Effector CD4-positive, alpha-beta T cell (primary cell): ENCODE results near the gene DRD3.

Source experiments
- DNase-seq: peaks from one replicate; pipeline ENCODE4 v3.0.0-alpha.2; 2020
- total RNA-seq: gene quantifications from one replicate; lab custom pipeline; 2026; lab: John Stamatoyannopoulos, UW

Gene DRD3
- 0.75 reads per million for total RNA-seq

GRCh38 chr3:114178770-114179368 lies at the start of gene DRD3:
DRD3 (minus strand) TSS chr3:114179052; CDS start chr3:114171992, 7,060 bp downstream.
- DNase-seq, result no peak

DNA sequence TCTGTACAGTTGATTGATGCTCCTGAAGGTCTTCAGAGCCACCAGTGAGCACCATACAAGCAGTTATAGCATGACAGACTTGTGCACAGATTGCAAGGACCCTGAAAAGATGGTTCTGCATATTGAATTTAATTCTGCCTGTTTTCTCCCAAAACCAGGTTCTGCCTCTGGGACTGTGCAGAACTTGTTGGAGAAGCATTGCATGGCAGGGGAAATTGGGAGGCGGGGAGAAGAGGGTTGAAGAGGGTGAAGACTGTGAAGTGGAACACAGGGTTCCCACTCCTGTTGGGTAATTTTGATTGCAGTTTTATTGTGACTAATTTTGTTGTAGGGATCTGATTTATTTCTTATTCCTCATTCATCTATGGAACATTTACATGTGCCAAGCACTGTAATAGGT lies 48.2 kb upstream of the DRD3 start:
- no peak for DNase-seq

DNA sequence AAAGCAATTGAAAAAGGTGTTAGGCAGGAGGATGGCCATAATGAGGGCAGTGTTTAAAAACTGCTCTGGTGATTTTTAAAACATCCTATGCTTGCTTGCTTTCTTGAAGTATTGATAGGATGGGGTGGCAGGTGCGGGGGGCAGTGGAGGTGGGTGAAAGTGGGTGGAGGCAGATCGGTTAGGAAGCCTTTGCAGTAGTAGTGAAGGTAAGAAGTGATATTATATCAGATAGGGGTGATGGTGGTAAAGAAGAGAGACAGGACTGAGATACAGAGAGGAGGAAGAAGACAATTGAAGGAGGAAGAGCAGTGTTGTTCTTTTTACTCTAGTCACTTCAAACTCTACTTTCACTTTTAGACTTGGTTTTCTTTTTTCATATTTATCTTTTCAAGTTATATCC lies 47.5 kb upstream of the DRD3 start:
- DNase-seq, result no peak

DNA sequence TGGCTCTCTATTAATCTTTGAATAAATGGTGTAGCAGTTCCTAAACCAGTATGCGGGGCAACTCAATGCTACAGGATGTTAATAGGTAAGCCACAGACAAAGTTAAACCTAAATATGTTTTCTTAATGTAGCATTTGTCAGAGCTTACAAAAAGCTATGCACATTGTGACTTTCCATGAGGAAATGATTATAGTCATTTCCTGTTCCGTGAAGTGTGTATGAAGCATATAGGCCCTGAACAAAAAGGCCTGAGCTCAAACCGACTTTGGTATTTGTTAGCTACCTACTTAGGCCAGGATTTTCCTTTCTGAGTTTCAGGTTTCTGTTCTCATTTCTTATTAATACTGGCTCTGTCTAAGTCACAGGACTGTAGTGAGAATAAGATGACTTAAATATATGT lies 44.3 kb upstream of the DRD3 start:
- no peak for DNase-seq

DNA sequence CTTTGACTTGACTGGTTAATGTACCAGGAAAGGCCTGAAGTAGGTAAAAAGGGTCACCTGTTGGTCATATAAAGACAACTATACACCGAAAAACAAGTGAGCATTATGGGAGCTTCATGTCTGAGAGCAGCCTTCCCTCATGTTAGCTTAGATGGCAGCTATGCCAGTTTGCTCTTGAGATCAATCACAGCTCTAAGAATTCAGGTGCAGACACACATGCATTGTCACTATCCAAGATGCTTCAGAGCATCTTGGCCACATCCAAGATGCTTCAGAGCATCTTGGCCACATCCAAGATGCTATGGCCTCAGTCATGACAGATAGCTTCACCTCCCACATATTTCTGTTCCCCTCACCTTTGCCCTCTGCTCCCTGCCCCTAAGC lies 43.0 kb upstream of the DRD3 start:
- no peak for DNase-seq

DNA sequence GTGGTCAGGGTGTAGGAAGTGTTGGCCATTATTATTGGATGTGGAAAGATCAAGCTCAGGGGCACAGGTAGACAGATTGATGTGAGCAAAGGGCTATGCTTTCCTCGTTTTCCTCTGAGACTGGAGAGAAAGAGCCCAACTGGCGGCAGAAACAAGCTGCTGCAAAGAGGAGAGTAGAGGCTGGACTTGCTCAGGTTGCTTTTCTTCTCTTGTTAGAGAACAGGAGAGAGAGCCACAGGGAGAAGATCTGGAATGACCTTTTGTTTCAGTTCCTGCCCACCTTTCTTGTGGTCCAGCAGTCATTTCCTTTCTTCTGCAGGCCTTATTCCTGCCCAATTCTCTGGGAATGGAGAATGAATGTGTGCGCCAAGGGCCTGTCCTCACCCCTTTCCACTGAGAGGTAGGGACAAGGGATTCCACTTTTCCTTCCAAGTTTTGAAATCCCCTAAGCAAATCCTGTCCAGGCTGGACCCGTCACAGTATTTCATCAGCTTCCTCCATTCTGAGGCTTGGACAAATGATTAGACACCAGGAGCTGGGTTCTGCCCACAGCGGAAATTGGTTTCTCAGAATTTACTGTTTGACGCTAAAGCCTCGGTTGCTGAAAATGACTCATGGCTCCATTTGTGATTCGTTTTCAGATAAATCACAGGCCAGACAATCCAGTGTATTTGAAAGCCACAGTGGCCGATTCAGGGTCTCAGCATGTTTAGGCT lies 42.5 kb upstream of the DRD3 start:
- DNase-seq, result peak; percentile 41

DNA sequence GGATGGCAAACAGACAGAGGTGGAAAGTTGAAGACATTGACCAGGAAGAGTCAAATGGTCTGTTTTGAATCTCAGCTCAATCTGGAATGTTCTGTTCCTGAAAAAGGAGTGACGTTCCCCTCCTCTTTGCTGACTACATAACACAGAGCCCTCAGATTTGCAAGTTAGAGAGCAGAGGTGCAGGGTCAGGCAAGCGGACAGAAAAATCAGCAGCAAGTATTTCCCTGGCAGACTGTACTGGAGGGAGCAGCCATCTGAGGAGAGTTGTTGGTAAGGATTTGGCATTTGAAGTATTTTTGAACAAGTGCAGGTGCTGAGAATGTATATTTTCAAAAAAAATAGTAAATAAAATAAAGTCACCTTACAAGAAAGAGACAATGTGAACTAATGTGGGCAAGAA lies 40.9 kb upstream of the DRD3 start:
- no peak for DNase-seq

- DNase-seq, result no peak
Measured at GRCh38 chr3:114218578-114219185, 39.8 kb upstream of the DRD3 start.

- no peak for DNase-seq
Measured at GRCh38 chr3:114218006-114218405, 39.2 kb upstream of the DRD3 start.

DNA sequence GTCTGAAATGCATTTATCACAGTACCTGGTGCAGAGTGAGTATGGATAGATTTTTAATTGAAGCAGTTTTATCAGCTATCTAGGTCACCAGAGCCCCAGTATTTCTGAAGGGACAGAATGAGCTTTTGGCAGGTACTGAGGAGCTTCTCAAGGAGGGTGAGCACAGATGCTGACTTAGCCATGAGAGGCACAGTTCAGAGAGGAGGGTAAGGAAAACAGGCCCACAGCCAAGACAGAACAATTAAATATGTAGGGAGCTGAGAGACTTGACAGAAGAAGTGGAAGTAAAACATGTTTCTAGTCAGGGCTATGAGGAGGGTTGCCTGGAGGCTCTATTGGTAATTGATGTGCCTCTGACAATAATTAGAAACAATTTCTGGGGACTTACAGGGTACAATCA lies 38.4 kb upstream of the DRD3 start:
- DNase-seq, result no peak

GRCh38 chr3:114216186-114216970 lies 37.5 kb upstream of the DRD3 start:
- no peak for DNase-seq

GRCh38 chr3:114214542-114215341 lies 35.9 kb upstream of the DRD3 start:
- peak; percentile 52 for DNase-seq

GRCh38 chr3:114213627-114214541 lies 35.0 kb upstream of the DRD3 start:
- peak; percentile 70 for DNase-seq

DNA sequence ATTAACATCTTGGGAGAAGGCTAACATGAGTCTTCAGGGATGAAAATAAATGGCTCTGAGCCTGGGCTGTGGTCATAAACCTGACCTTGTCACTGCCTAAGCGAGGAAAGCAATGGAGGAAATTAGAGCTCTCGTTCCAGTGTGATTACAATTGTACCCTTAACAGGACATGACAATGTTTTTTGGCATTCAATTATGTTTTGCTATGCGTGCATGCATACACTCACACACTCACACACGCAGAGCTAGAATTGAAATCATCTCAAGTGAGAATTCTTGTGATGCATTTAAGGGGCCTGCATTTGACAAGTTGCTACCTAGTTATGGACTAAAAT lies 34.4 kb upstream of the DRD3 start:
- DNase-seq, result no peak

- DNase-seq, result no peak
Measured at GRCh38 chr3:114212646-114213045, 33.8 kb upstream of the DRD3 start.

- DNase-seq, result no peak
Measured at GRCh38 chr3:114207768-114208167, 28.9 kb upstream of the DRD3 start.

DNA sequence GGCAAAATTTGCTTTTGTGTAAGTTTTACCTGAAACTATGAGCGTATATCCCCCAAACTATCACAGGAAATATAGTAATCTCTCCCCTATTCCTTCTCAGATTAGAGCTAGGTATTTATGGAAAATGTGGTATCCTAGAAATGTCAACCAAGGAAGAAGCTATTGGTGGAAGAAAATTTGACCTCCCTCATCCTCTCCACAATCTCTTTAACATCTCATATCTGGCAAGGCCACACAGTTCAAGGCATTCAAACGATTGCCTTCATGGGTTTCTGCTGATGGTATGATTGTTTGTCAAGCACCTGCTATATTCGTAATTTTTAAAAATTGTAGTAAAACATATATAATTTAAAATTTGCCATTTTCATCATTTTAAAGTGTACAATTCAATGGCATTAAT lies 27.5 kb upstream of the DRD3 start:
- no peak for DNase-seq

GRCh38 chr3:114205541-114205940 lies 26.7 kb upstream of the DRD3 start:
- DNase-seq, result no peak

DNA sequence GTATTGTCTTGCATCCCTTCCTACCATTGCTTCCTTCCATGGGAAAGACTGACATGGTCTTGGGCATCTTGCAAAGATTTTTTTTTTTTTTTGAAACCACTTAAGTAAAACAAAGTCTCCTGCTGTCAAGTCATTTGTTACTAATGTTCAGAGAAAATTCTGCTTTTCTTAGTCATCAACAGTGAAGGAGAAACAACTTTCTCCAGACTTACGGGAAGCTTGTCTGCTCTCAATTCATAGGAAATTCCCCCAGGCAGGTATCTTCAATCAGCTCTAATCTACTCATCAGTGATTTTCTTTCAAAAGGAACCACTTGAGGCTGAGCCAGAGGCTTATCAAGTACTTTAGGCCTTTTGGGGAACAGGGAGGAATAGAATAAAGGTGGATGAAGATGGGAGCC lies 15.9 kb upstream of the DRD3 start:
- DNase-seq, result no peak

GRCh38 chr3:114192136-114192535 lies 13.3 kb upstream of the DRD3 start:
- DNase-seq, result no peak

- DNase-seq, result no peak
Measured at GRCh38 chr3:114186501-114186900, 7.6 kb upstream of the DRD3 start.

DNA sequence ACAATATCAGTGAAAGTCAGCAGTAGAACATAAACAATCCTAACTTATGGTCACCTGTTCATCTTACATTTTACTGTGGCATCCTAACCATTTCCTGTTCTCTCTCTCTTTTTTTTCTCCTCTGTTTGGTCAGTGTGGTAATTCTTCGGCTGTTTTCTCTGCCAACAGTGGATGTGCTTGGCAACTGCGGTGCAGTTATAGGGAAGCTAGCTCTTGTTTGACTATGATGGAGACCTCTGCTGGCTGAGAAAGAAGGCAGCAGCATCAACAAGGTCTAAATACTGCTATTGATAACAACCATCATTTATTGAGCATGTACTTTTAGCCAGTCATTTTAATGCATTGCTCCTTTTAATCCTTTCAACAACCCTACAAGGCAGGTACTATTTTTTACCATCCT lies 723 bp upstream of the DRD3 start:
- no peak for DNase-seq
